Measurements from ENCODE around the gene WNT8B.

Gene WNT8B

GRCh38 chr10:100519311-100520051 lies 56.7 kb downstream of the WNT8B start, which contains the start of gene SEC31B:
SEC31B (minus strand) TSS chr10:100519861; CDS start chr10:100516952, 2,909 bp downstream.
- in situ Hi-C loops (cut with MboI; ENCODE audit: low sequenced_read_pairs, unreplicated experiment), result loop anchor here (10.0 kb wide), 2 partner anchors 75 to 175 kb away; partner anchors contain the start of gene SCD
- TF ChIP-seq, protein P1, sequence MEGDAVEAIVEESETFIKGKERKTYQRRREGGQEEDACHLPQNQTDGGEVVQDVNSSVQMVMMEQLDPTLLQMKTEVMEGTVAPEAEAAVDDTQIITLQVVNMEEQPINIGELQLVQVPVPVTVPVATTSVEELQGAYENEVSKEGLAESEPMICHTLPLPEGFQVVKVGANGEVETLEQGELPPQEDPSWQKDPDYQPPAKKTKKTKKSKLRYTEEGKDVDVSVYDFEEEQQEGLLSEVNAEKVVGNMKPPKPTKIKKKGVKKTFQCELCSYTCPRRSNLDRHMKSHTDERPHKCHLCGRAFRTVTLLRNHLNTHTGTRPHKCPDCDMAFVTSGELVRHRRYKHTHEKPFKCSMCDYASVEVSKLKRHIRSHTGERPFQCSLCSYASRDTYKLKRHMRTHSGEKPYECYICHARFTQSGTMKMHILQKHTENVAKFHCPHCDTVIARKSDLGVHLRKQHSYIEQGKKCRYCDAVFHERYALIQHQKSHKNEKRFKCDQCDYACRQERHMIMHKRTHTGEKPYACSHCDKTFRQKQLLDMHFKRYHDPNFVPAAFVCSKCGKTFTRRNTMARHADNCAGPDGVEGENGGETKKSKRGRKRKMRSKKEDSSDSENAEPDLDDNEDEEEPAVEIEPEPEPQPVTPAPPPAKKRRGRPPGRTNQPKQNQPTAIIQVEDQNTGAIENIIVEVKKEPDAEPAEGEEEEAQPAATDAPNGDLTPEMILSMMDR (IDR thresholded peaks at IDR 0.05; ENCODE audit: borderline replicate concordance, control extremely low read depth, extremely low read depth, insufficient read depth, missing control alignments), result peak; percentile 16
- peak; percentile 29 for DNase-seq (ENCODE audit: low spot score)

DNA sequence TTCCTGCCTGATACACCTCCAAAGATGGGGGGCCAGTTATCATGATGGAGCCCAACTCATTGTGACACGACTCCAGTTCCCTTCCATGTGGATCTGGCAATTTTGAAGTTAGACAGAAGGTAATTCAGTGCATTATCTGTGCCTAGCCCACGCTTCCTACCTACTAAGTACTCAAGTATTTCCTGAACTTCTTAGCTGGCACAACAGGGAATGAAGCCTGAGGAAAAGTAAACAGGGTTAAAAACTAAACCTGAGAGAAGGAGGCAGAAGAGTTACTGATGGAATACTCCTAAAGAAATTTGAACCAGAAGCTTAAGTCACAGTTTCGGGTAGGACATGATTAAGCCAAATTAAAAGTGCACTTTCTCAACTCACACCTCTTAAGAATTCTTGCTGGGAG lies 58.0 kb downstream of the WNT8B start:
- no peak for DNase-seq (ENCODE audit: low spot score)
- TF ChIP-seq, protein P1 (IDR thresholded peaks at IDR 0.05; ENCODE audit: borderline replicate concordance, control extremely low read depth, extremely low read depth, insufficient read depth, missing control alignments), result no peak
- in situ Hi-C loops (cut with MboI; ENCODE audit: low sequenced_read_pairs, unreplicated experiment), result no loop called here

GRCh38 chr10:100522107-100522801 lies 59.4 kb downstream of the WNT8B start:
- DNase-seq (ENCODE audit: low spot score), result no peak
- in situ Hi-C loops (cut with MboI; ENCODE audit: low sequenced_read_pairs, unreplicated experiment), result no loop called here
- TF ChIP-seq, protein P1 (IDR thresholded peaks at IDR 0.05; ENCODE audit: borderline replicate concordance, control extremely low read depth, extremely low read depth, insufficient read depth, missing control alignments), result no peak

GRCh38 chr10:100522945-100523344 lies 60.1 kb downstream of the WNT8B start:
- in situ Hi-C loops (cut with MboI; ENCODE audit: low sequenced_read_pairs, unreplicated experiment), result no loop called here
- no peak for DNase-seq (ENCODE audit: low spot score)
- TF ChIP-seq, protein P1 (IDR thresholded peaks at IDR 0.05; ENCODE audit: borderline replicate concordance, control extremely low read depth, extremely low read depth, insufficient read depth, missing control alignments), result no peak

DNA sequence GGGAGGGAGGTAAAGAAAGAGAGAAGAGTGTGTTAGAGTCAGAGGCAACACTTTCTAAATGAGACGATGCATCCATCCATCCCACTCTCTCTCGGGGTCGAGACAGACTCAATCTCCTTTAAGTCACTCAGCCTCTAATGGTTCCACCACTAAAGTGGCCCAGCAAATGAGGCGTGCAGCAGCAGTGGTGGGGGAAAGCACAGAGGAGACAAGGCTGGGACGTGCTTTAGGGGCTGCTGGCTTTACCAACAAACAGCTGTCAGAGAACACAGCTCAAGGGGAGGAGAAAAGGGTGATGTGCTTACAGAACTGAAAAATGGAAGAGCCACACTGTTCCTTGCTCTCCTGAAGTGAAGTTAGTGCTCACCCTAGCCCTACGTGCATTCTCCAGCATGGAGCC lies 61.4 kb downstream of the WNT8B start:
- TF ChIP-seq, protein P1 (IDR thresholded peaks at IDR 0.05; ENCODE audit: borderline replicate concordance, control extremely low read depth, extremely low read depth, insufficient read depth, missing control alignments), result no peak

GRCh38 chr10:100524638-100525037 lies 61.8 kb downstream of the WNT8B start:
- TF ChIP-seq, protein P1 (IDR thresholded peaks at IDR 0.05; ENCODE audit: borderline replicate concordance, control extremely low read depth, extremely low read depth, insufficient read depth, missing control alignments), result no peak
- DNase-seq (ENCODE audit: low spot score), result no peak
- in situ Hi-C loops (cut with MboI; ENCODE audit: low sequenced_read_pairs, unreplicated experiment), result no loop called here

More for the DNA sequence above, 61.4 kb downstream of the WNT8B start:
- in situ Hi-C loops (cut with MboI; ENCODE audit: low sequenced_read_pairs, unreplicated experiment), result no loop called here
- no peak for DNase-seq (ENCODE audit: low spot score)
